H1 (cell line): ENCODE measurements around the gene ALDH7A1. TPM values are rescaled to one million over a fixed set of nuclear protein-coding genes. Genes with fewer than 3 reads are reported as not detected.

ENCODE experiments used
- CTCF ChIA-PET: fragments of 300-600 bp; sonication (Branson Sonifier 250); formaldehyde crosslinking; loops from one replicate; lab custom pipeline; 2021; ENCODE audit not compliant: partially characterized antibody; lab: Charles Lee
- POLR2A ChIA-PET: fragments of 300-600 bp; sonication (Branson Sonifier 250); formaldehyde crosslinking; loops from one replicate; lab custom pipeline; 2021; ENCODE audit warnings: inconsistent platforms; ENCODE audit not compliant: partially characterized antibody; lab: Charles Lee
- DNase-seq, 2 experiments: peaks; one replicate each; pipeline versions ENCODE4 v3.0.0 to v3.0.0-alpha.2; 2010 to 2022; ENCODE audit warnings: low spot score in 2 of 2, low read depth in 1 of 2, mixed read lengths in 1 of 2
- FAIRE-seq: peaks from 2 replicates; lab custom pipeline; 2011; peaks lifted over from hg19 to GRCh38; lab: Jason Lieb, UNC
- H2AFZ ChIP-seq: 2 replicates; pipeline ENCODE4 v1.8.1; 2012; ENCODE audit warnings: low read length, inconsistent platforms
- H2AK5ac ChIP-seq: 2 replicates; pipeline ENCODE4 v1.6.1; 2013; ENCODE audit warnings: low read depth, low read length
- H2BK120ac ChIP-seq: replicated peaks from 2 replicates; pipeline ENCODE3; 2013; ENCODE audit warnings: low read depth, low read length, inconsistent platforms
- H2BK12ac ChIP-seq: 2 replicates; pipeline ENCODE4 v1.6.1; 2013; ENCODE audit warnings: low read depth, low read length
- H2BK15ac ChIP-seq: 2 replicates; pipeline ENCODE4 v1.6.1; 2013; ENCODE audit warnings: low read length
- H2BK20ac ChIP-seq: 2 replicates; pipeline ENCODE4 v1.6.1; 2013; ENCODE audit warnings: low read length
- H2BK5ac ChIP-seq: 2 replicates; pipeline ENCODE4 v1.6.1; 2013; ENCODE audit warnings: low read depth, low read length
- H3K14ac ChIP-seq: 2 replicates; pipeline ENCODE4 v1.6.1; 2013; ENCODE audit warnings: inconsistent platforms; ENCODE audit not compliant: insufficient read length
- H3K18ac ChIP-seq: 2 replicates; pipeline ENCODE4 v1.6.1; 2013; ENCODE audit warnings: low read length; ENCODE audit errors: extremely low read depth
- H3K23ac ChIP-seq: 2 replicates; pipeline ENCODE4 v1.6.1; 2013; ENCODE audit warnings: inconsistent platforms; ENCODE audit not compliant: insufficient read length
- H3K23me2 ChIP-seq: 2 replicates; pipeline ENCODE4 v1.6.1; 2013; ENCODE audit warnings: low read depth, low read length
- H3K27ac ChIP-seq: 2 replicates; pipeline ENCODE4 v1.6.1; 2011; ENCODE audit warnings: low read depth, low read length, inconsistent platforms
- H3K27me3 ChIP-seq, 4 experiments: replicated peaks in 1 of 4; 1 replicate in 1 of 4; 2 replicates in 3 of 4; pipeline versions ENCODE4 v1.6.1 to v1.8.1; 2011 to 2013; ENCODE audit warnings: low read length in 3 of 4, mild to moderate bottlenecking in 3 of 4, inconsistent platforms in 2 of 4, mixed read lengths in 2 of 4, moderate library complexity in 1 of 4; ENCODE audit not compliant: control insufficient read depth in 3 of 4, insufficient read depth in 3 of 4; ENCODE audit errors: extremely low read depth in 1 of 4
- H3K36me3 ChIP-seq, 4 experiments: 2 replicates each; pipeline versions ENCODE4 v1.6.1 to v1.8.1; 2011 to 2013; ENCODE audit warnings: mild to moderate bottlenecking in 4 of 4, low read length in 3 of 4, moderate library complexity in 2 of 4, control low read depth in 1 of 4, inconsistent platforms in 1 of 4; ENCODE audit not compliant: insufficient read depth in 4 of 4, control insufficient read depth in 2 of 4
- H3K4ac ChIP-seq: replicated peaks from 2 replicates; pipeline ENCODE3; 2013; ENCODE audit warnings: low read length, low read depth, mixed read lengths, inconsistent platforms; ENCODE audit not compliant: insufficient read length
- H3K4me1 ChIP-seq, 4 experiments: replicated peaks in 1 of 4; 1 replicate in 1 of 4; 2 replicates in 3 of 4; pipeline versions ENCODE4 v1.6.1 to v1.8.1; 2011 to 2013; ENCODE audit warnings: low read length in 3 of 4, inconsistent platforms in 2 of 4, mixed read lengths in 1 of 4; ENCODE audit not compliant: insufficient read depth in 4 of 4, control insufficient read depth in 3 of 4
- H3K4me2 ChIP-seq, 2 experiments: 2 replicates each; pipeline versions ENCODE4 v1.6.1 to v1.8.1; 2011 to 2013; ENCODE audit warnings: low read depth in 2 of 2, low read length in 2 of 2, control low read depth in 1 of 2, inconsistent platforms in 1 of 2, mild to moderate bottlenecking in 1 of 2; ENCODE audit not compliant: insufficient read depth in 1 of 2
- H3K4me3 ChIP-seq, 4 experiments: fragments of 200-600, 300-600 bp in 1 of 4; sonication (generic), shearing (Covaris generic), sonication (Bioruptor Twin) in 1 of 4; 2 replicates each; pipeline versions ENCODE4 v1.5.1 to v1.8.1; 2011 to 2016; ENCODE audit warnings: low read length in 4 of 4, low read depth in 3 of 4, control low read depth in 2 of 4, inconsistent platforms in 2 of 4, mild to moderate bottlenecking in 2 of 4, mixed read lengths in 1 of 4, moderate library complexity in 1 of 4; ENCODE audit not compliant: insufficient read depth in 2 of 4; ENCODE audit errors: extremely low read depth in 1 of 4
- H3K56ac ChIP-seq: replicated peaks from 2 replicates; pipeline ENCODE3; 2013; ENCODE audit warnings: low read depth, mild to moderate bottlenecking, mixed read lengths, low read length, inconsistent platforms; ENCODE audit not compliant: insufficient read length
- H3K79me1 ChIP-seq: 2 replicates; pipeline ENCODE4 v1.6.1; 2013; ENCODE audit warnings: low read depth, low read length, control low read depth
- H3K79me2 ChIP-seq, 2 experiments: 2 replicates each; pipeline versions ENCODE4 v1.6.1 to v1.8.1; 2012 to 2013; ENCODE audit warnings: low read length in 2 of 2, mild to moderate bottlenecking in 2 of 2, inconsistent platforms in 1 of 2; ENCODE audit not compliant: insufficient read depth in 2 of 2, control insufficient read depth in 1 of 2
- H3K9ac ChIP-seq, 4 experiments: replicated peaks in 1 of 4; 1 replicate in 1 of 4; 2 replicates in 3 of 4; pipeline versions ENCODE4 v1.6.1 to v1.8.1; 2011 to 2013; ENCODE audit warnings: low read depth in 3 of 4, low read length in 3 of 4, control low read depth in 2 of 4, mild to moderate bottlenecking in 2 of 4, moderate library complexity in 2 of 4, inconsistent platforms in 1 of 4; ENCODE audit errors: extremely low read depth in 1 of 4
- H3K9me3 ChIP-seq, 2 experiments: 2 replicates each; pipeline versions ENCODE4 v1.6.1 to v1.8.1; 2012 to 2013; ENCODE audit warnings: mild to moderate bottlenecking in 2 of 2, moderate library complexity in 2 of 2, control low read depth in 1 of 2, inconsistent platforms in 1 of 2, low read depth in 1 of 2, low read length in 1 of 2, mixed read lengths in 1 of 2; ENCODE audit not compliant: insufficient read depth in 2 of 2
- H4K20me1 ChIP-seq, 2 experiments: replicated peaks in 1 of 2; 2 replicates each; pipeline versions ENCODE3 to v1.8.1; 2011 to 2013; ENCODE audit warnings: inconsistent platforms in 2 of 2, low read length in 2 of 2, mild to moderate bottlenecking in 1 of 2; ENCODE audit not compliant: insufficient read depth in 2 of 2, control insufficient read depth in 1 of 2
- H4K5ac ChIP-seq: 2 replicates; pipeline ENCODE4 v1.6.1; 2013; ENCODE audit warnings: low read length, low read depth, mixed read lengths, inconsistent platforms; ENCODE audit not compliant: insufficient read length
- H4K8ac ChIP-seq: 2 replicates; pipeline ENCODE4 v1.8.0; 2013; ENCODE audit warnings: mild to moderate bottlenecking, moderate library complexity, low read length, inconsistent platforms; ENCODE audit not compliant: insufficient read depth; ENCODE audit errors: extremely low read depth
- H4K91ac ChIP-seq: replicated peaks from 2 replicates; pipeline ENCODE3; 2013; ENCODE audit warnings: low read length, mixed read lengths, inconsistent platforms; ENCODE audit not compliant: insufficient read length
- SP4 ChIP-seq: IDR thresholded peaks from 2 replicates; pipeline ENCODE4 v1.6.1; 2012; ENCODE audit warnings: low read length, inconsistent platforms
- WGBS, 2 experiments: shearing (Covaris generic) in 1 of 2; methylation state at CpG; one replicate each; pipeline versions ENCODE4 v1.1.6 to v1.1.7; 2013 to 2015; ENCODE audit warnings: low lambda C conversion rate in 2 of 2, mixed read lengths in 2 of 2, inconsistent platforms in 1 of 2, low coverage in 1 of 2, missing lambda C conversion rate in 1 of 2; ENCODE audit not compliant: insufficient replicate concordance in 2 of 2, insufficient coverage in 1 of 2, insufficient read length in 1 of 2; ENCODE audit errors: extremely low coverage in 1 of 2, missing lambda C conversion rate in 1 of 2; 5-methylcytosine and 5-hydroxymethylcytosine counted together
- polyA plus RNA-seq, 7 experiments: library from polyadenylated mRNA; depleted of rRNA in 3 of 7; stranded (reverse) in 5 of 7; unstranded in 2 of 7; fragments of >200 nt in 5 of 7; fragments of 200-250 nt in 2 of 7; gene quantifications; 1 replicate in 5 of 7; 2 replicates in 1 of 7; 4 replicates in 1 of 7; pipeline versions ENCODE4 v1.2.1 to v1.2.3, GENCODE V29; 2011 to 2013; ENCODE audit warnings: missing spikeins in 2 of 7, mixed read lengths in 2 of 7
- total RNA-seq: library from RNA; stranded (reverse); fragmentation: NEBNext Ultra II Directional; extraction: Animal tissue kit (Norgen Biotek cat#: 25700); gene quantifications from 2 replicates; pipeline ENCODE4 v1.2.1, GENCODE V29; 2021

Gene ALDH7A1
- total and polyA plus RNA-seq, 2 of the 8 experiments (the other 6 are each of a cell fraction or from before 2014, with no cell fraction given): 99.6 to 225 TPM

DNA sequence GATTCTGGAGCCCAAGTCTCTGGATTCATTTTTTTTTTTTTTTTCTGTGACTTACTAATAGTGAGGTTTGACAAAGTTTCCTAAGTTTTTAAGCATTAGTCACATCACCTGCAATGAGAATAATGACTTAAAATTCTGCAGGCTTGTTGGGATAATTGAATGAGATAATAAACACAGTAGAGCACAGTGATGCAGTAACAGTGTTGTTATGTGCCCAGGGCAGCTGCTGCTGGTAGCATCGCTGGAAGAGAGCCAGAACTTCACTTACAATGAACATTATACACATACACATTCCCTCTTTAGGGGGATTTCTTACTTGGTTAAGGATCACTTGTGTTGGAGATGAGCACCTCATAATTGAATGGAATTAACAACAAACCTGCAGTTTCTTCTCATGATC, 78.9 kb downstream of the ALDH7A1 start:
- H4K91ac ChIP-seq: no peak overlapping the region
- no peak overlapping the region for H4K5ac ChIP-seq
- H3K9me3 ChIP-seq: no peaks in the 10 kb centered on the region
- no peak overlapping the region for H3K27ac ChIP-seq
- H2BK120ac ChIP-seq: no peak overlapping the region
- no peak overlapping the region for H3K23ac ChIP-seq
- DNase-seq (no peak), FAIRE-seq (no peak)
- H3K56ac ChIP-seq: no peak overlapping the region
- H3K14ac ChIP-seq: no peak overlapping the region
- H3K79me1 ChIP-seq: no peaks in the 10 kb centered on the region
- no peak overlapping the region for H2AK5ac ChIP-seq
- H2BK15ac ChIP-seq: no peak overlapping the region
- CTCF ChIA-PET: interaction anchor here (0.7 to 11.4 kb wide), 5 partner anchors 11 to 848 kb away, joined by 3 to 87 read pairs (median 3); no protein-coding TSS in a partner anchor
- H3K4me2 ChIP-seq: no peak overlapping the region
- no peaks in the 10 kb centered on the region for H3K27me3 ChIP-seq
- H3K79me2 ChIP-seq: no peaks in the 10 kb centered on the region
- H2BK12ac ChIP-seq: no peak overlapping the region
- H3K4ac ChIP-seq: no peak overlapping the region
- POLR2A ChIA-PET: no interaction called here
- no peak overlapping the region for H3K9ac ChIP-seq
- TF ChIP-seq SP4: no peak
- no peaks in the 10 kb centered on the region for H4K20me1 ChIP-seq
- H3K4me1 ChIP-seq: peaks cover 0 to 3% (median under 1%) of the 10 kb centered on the region in 4 experiments; a peak in 3 of 7 replicates
- H2BK20ac ChIP-seq: no peak overlapping the region
- no peak overlapping the region for H3K4me3 ChIP-seq
- H2AFZ ChIP-seq: no peak overlapping the region
- WGBS, 2 experiments: 88% methylated on average over 1 of the region's 1 CpG; no CpG with 5 or more reads in 1 of the 2 experiments
- H3K23me2 ChIP-seq: no peaks in the 10 kb centered on the region
- no peak overlapping the region for H2BK5ac ChIP-seq
- no peaks in the 10 kb centered on the region for H3K36me3 ChIP-seq
- no peak overlapping the region for H3K18ac ChIP-seq
- H4K8ac ChIP-seq: no peak overlapping the region
